ENCODE measurements around the gene PPP6R3. TPM values are rescaled to one million over a fixed set of nuclear protein-coding genes. Genes with fewer than 3 reads are reported as not detected.
A peak's percentile ranks its signal among the peaks of the same experiment; 100 is the strongest.

The PPP6R3 gene
- polyA plus RNA-seq, result 38.1 to 50.2 TPM (median 39.9 TPM) in 3 replicates
- 78.1 TPM for polyA plus RNA-seq (2011; ENCODE audit: low read depth)
- 19.1 and 37.0 TPM in 2 replicates for polyA plus RNA-seq (2011; cell fraction: cytosol; rRNA removed)
- polyA plus RNA-seq (2011; cell fraction: nucleus; rRNA removed), result 53.3 and 59.3 TPM in 2 replicates
- 30.3 and 43.0 TPM in 2 replicates for polyA plus RNA-seq (2012; ENCODE audit: low replicate concordance)
- 72.0 to 93.1 TPM (median 76.5 TPM) in 3 replicates for polyA minus RNA-seq
- polyA minus RNA-seq (2011; cell fraction: cytosol; rRNA and poly(A)+ RNA removed), result 81.9 TPM
- 81.9 and 145 TPM in 2 replicates for polyA minus RNA-seq (2011; cell fraction: nucleus; rRNA and poly(A)+ RNA removed)

- H3K4me1 ChIP-seq (ENCODE audit: control insufficient read depth, extremely low read depth, insufficient read depth, low read length), result peaks cover 13% of the 10 kb centered on the region
- peaks cover 51% of the 10 kb centered on the region for H3K79me2 ChIP-seq (ENCODE audit: control insufficient read depth, insufficient read depth, low read length)
- no peak for DNase-seq (ENCODE audit: low read depth, low spot score)
These were observed at the start of gene PPP6R3 for GRCh38 chr11:68460741-68461574. Gene PPP6R3, plus strand, starts transcription at chr11:68460752. Its CDS starts 76,913 bp downstream, at chr11:68537665.

GRCh38 chr11:68411501-68411991, 49.0 kb upstream of the PPP6R3 start:
- no peak overlapping the region for H3K4me3 ChIP-seq (ENCODE audit: control insufficient read depth in 2 of 3, extremely low read depth in 1 of 3, insufficient read depth in 2 of 3, low read depth in 1 of 3, low read length in 3 of 3)
- dilution Hi-C loops (cut with MboI; ENCODE audit: extremely low pct_ligation_motif_present, low sequenced_read_pairs), result no loop called here
- no peak for TF ChIP-seq CTCF (optimal IDR thresholded peaks at IDR 0.05 in 1 of 3, IDR thresholded peaks at IDR 0.05 in 1 of 3, conservative IDR thresholded peaks at IDR 0.05 in 1 of 3; ENCODE audit: extremely low read depth in 1 of 3, insufficient read depth in 2 of 3, low read length in 3 of 3)
- TF ChIP-seq EZH2 (IDR thresholded peaks at IDR 0.05; ENCODE audit: low read length), result no peak
- no peaks in the 10 kb centered on the region for H3K9me3 ChIP-seq (ENCODE audit: control insufficient read depth, low read depth, low read length)
- no peaks in the 10 kb centered on the region for H4K20me1 ChIP-seq (ENCODE audit: control insufficient read depth, extremely low read depth, insufficient read depth, low read length)
- H3K27me3 ChIP-seq (ENCODE audit: control insufficient read depth, extremely low read depth, insufficient read depth, low read length), result no peaks in the 10 kb centered on the region
- no peaks in the 10 kb centered on the region for H3K4me1 ChIP-seq (ENCODE audit: control insufficient read depth, extremely low read depth, insufficient read depth, low read length)
- no peak overlapping the region for H2AFZ ChIP-seq (ENCODE audit: control insufficient read depth, low read length)
- peaks cover 21 to 24% of the 10 kb centered on the region in 2 experiments for H3K36me3 ChIP-seq (ENCODE audit: control insufficient read depth in 2 of 2, extremely low read depth in 1 of 2, insufficient read depth in 2 of 2, low read length in 2 of 2)
- no peaks in the 10 kb centered on the region for H3K79me2 ChIP-seq (ENCODE audit: control insufficient read depth, insufficient read depth, low read length)
- no peak overlapping the region for H3K9ac ChIP-seq (ENCODE audit: control insufficient read depth, extremely low read depth, insufficient read depth, low read length)
- H3K4me2 ChIP-seq (ENCODE audit: control insufficient read depth, extremely low read depth, insufficient read depth, low read depth, low read length), result no peak overlapping the region
- H3K27ac ChIP-seq (ENCODE audit: control insufficient read depth, insufficient read depth, low read length), result no peak overlapping the region
- H3K9me1 ChIP-seq (ENCODE audit: control insufficient read depth, extremely low read depth, insufficient read depth, low read length), result no peaks in the 10 kb centered on the region
- no peak for DNase-seq (ENCODE audit: low read depth, low spot score)
- FAIRE-seq, result no peak

More at GRCh38 chr11:68460741-68461574, at the start of gene PPP6R3:
- Histone ChIP-seq H2AFZ (ENCODE audit: control insufficient read depth, low read length) (peak within 1 kb of the TSS; percentile 98), H3K27ac (ENCODE audit: control insufficient read depth, insufficient read depth, low read length) (peak within 1 kb of the TSS; percentile 96), H3K4me2 (ENCODE audit: control insufficient read depth, extremely low read depth, insufficient read depth, low read depth, low read length) (peak within 1 kb of the TSS; percentile 83), H3K9ac (ENCODE audit: control insufficient read depth, extremely low read depth, insufficient read depth, low read length) (peak within 1 kb of the TSS; percentile 97), H3K9me3 (ENCODE audit: control insufficient read depth, low read depth, low read length) (no peaks in the 10 kb centered on the region), H3K27me3 (ENCODE audit: control insufficient read depth, extremely low read depth, insufficient read depth, low read length) (no peaks in the 10 kb centered on the region), H3K9me1 (ENCODE audit: control insufficient read depth, extremely low read depth, insufficient read depth, low read length) (peaks cover 4% of the 10 kb centered on the region), H3K36me3 (ENCODE audit: control insufficient read depth in 2 of 2, extremely low read depth in 1 of 2, insufficient read depth in 2 of 2, low read length in 2 of 2) (peaks cover 0 to 2% of the 10 kb centered on the region in 2 experiments), H3K4me3 (ENCODE audit: control insufficient read depth in 2 of 3, extremely low read depth in 1 of 3, insufficient read depth in 2 of 3, low read depth in 1 of 3, low read length in 3 of 3) (peak within 1 kb of the TSS; percentile 75 to 95 (median 95)), H4K20me1 (ENCODE audit: control insufficient read depth, extremely low read depth, insufficient read depth, low read length) (peaks cover 29% of the 10 kb centered on the region)
- dilution Hi-C loops (cut with MboI; ENCODE audit: extremely low pct_ligation_motif_present, low sequenced_read_pairs), result no loop called here
- TF ChIP-seq EZH2 (IDR thresholded peaks at IDR 0.05; ENCODE audit: low read length) (no peak), CTCF (optimal IDR thresholded peaks at IDR 0.05 in 1 of 3, IDR thresholded peaks at IDR 0.05 in 1 of 3, conservative IDR thresholded peaks at IDR 0.05 in 1 of 3; ENCODE audit: extremely low read depth in 1 of 3, insufficient read depth in 2 of 3, low read length in 3 of 3) (no peak)
- FAIRE-seq, result no peak
